ENCODE results near the gene GLYR1. TPM values are rescaled to one million over a fixed set of nuclear protein-coding genes. Genes with fewer than 3 reads are reported as not detected.

Gene GLYR1
- total RNA-seq (2022; extraction: Qiagen RNA extraction): 33.8 to 43.3 TPM (median 40.1 TPM) in 5 replicates

GRCh38 chr16:4846901-4847773 is at the start of gene GLYR1, which contains the start of gene UBN1:
TSS of gene GLYR1 (minus strand) at chr16:4847288. CDS start at chr16:4847265, 23 bp downstream.
TSS of gene UBN1 (plus strand) at chr16:4847481. CDS start at chr16:4852918, 5,437 bp downstream.

GRCh38 chr16:4801962-4802658 is 45.0 kb downstream of the GLYR1 start, which contains the start of gene ROGDI:
TSS of gene ROGDI (minus strand) at chr16:4802633. CDS start at chr16:4802571, 62 bp downstream.

GRCh38 chr16:4795181-4795827 is 51.8 kb downstream of the GLYR1 start, which contains the start of gene SMIM22:
TSS of gene SMIM22 (plus strand) at chr16:4795369. CDS start at chr16:4795735, 366 bp downstream.

GRCh38 chr16:4787627-4788482 is 59.2 kb downstream of the GLYR1 start, which contains the start of gene SEPTIN12:
TSS of gene SEPTIN12 (minus strand) at chr16:4788345. CDS start at chr16:4787645, 700 bp downstream.

GRCh38 chr16:4766875-4767628 is 80.0 kb downstream of the GLYR1 start, which contains the start of gene ZNF500:
TSS of gene ZNF500 (minus strand) at chr16:4767162. CDS start at chr16:4765978, 1,184 bp downstream.

Other genes with a start within 250 kb of the GLYR1 start
- gene UBALD1, start 232.4 kb downstream of the GLYR1 start, total RNA-seq (2022; extraction: Qiagen RNA extraction): 36.1 to 65.4 TPM (median 62.4 TPM) in 5 replicates
- gene MGRN1, start 222.5 kb downstream of the GLYR1 start, total RNA-seq (2022; extraction: Qiagen RNA extraction): 29.8 to 51.2 TPM (median 49.6 TPM) in 5 replicates
- gene NUDT16L1, start 153.7 kb downstream of the GLYR1 start, total RNA-seq (2022; extraction: Qiagen RNA extraction): 15.8 to 22.8 TPM (median 21.1 TPM) in 5 replicates
- 17.4 to 25.6 TPM (median 25.2 TPM) in 5 replicates for gene ANKS3, start 113.0 kb downstream of the GLYR1 start, total RNA-seq (2022; extraction: Qiagen RNA extraction)
- gene DNAAF8, start 112.8 kb downstream of the GLYR1 start, total RNA-seq (2022; extraction: Qiagen RNA extraction): 0.83 to 1.4 TPM (median 1.1 TPM) in 5 replicates
- gene ZNF500, start 80.1 kb downstream of the GLYR1 start, total RNA-seq (2022; extraction: Qiagen RNA extraction): 6.6 to 8.9 TPM (median 8.8 TPM) in 5 replicates
- not detected in 5 replicates for gene SEPTIN12, start 58.9 kb downstream of the GLYR1 start, total RNA-seq (2022; extraction: Qiagen RNA extraction)
- not detected in 5 replicates for gene SMIM22, start 51.9 kb downstream of the GLYR1 start, total RNA-seq (2022; extraction: Qiagen RNA extraction)
- gene ROGDI, start 44.7 kb downstream of the GLYR1 start, total RNA-seq (2022; extraction: Qiagen RNA extraction): 9.3 to 17.5 TPM (median 15.5 TPM) in 5 replicates
- 20.4 to 29.4 TPM (median 28.1 TPM) in 5 replicates for gene UBN1, start 193 bp upstream of the GLYR1 start, total RNA-seq (2022; extraction: Qiagen RNA extraction)
- 4.2 to 7.5 TPM (median 6.4 TPM) in 5 replicates for gene PPL, start 89.9 kb upstream of the GLYR1 start, total RNA-seq (2022; extraction: Qiagen RNA extraction)
- gene SEC14L5, start 111.0 kb upstream of the GLYR1 start, total RNA-seq (2022; extraction: Qiagen RNA extraction): 0.01 to 0.06 TPM (median 0.03 TPM) in 5 replicates
- gene NAGPA, start 186.6 kb upstream of the GLYR1 start, total RNA-seq (2022; extraction: Qiagen RNA extraction): 12.1 to 16.8 TPM (median 15.9 TPM) in 5 replicates
- not detected in 5 replicates for gene C16orf89, start 218.7 kb upstream of the GLYR1 start, total RNA-seq (2022; extraction: Qiagen RNA extraction)
- 30.8 to 38.6 TPM (median 36.4 TPM) in 5 replicates for gene ALG1, start 224.6 kb upstream of the GLYR1 start, total RNA-seq (2022; extraction: Qiagen RNA extraction)

Data from A549 treated with dexamethasone at 1 μM for 4 hours (cell line).